K562 treated with DMSO at 1 percent for 48 hours (cell line): ENCODE data around the gene FST. TPM values are rescaled to one million over a fixed set of nuclear protein-coding genes. Genes with fewer than 3 reads are reported as not detected.

Source experiments
- total RNA-seq: library from RNA; unstranded; fragments of 300-600 nt; gene quantifications from 2 replicates; pipeline ENCODE4 v1.2.3, GENCODE V29; 2022; ENCODE audit warnings: low replicate concordance; ENCODE audit errors: extremely low read depth

Gene FST, protein sequence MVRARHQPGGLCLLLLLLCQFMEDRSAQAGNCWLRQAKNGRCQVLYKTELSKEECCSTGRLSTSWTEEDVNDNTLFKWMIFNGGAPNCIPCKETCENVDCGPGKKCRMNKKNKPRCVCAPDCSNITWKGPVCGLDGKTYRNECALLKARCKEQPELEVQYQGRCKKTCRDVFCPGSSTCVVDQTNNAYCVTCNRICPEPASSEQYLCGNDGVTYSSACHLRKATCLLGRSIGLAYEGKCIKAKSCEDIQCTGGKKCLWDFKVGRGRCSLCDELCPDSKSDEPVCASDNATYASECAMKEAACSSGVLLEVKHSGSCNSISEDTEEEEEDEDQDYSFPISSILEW
- not detected in 2 replicates for total RNA-seq

DNA sequence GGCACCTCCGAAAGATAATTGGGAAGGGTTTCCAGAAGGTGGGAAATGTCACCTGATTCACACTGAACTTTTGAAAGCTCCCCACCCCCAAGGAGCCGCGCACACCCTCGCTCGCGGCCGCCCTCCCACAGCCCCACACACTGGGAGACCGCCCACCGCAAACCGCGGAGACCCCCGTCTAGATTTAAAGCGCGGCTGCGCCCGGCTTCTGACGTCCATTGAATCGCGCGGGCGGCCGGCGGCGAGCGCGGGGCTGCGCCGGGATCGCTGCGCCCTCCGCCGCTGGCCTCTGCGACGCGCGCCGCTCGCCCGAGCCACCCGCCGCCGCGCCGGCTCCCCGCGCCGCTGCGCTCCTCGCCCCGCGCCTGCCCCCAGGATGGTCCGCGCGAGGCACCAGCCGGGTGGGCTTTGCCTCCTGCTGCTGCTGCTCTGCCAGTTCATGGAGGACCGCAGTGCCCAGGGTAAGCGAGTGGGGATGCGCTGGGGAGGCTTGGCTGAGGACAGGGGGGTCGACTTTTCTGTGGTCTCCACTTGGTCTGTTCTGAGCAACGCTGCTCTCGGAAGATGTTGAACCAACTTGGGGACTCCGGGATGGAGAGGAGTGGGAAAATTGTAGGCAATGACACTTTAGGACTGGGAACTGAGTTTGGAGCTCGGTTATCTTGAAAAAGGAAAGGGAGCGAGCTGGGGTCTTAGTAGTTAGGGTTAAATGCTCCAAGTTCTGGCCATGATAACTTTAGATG, at the start of gene FST:
FST (plus strand) TSS at position 214 of the 743 bp plus-strand sequence; CDS start at position 377, 163 bp downstream.

Other genes starting within 250 kb of the FST start
- not detected in 2 replicates for gene NDUFS4, start 80.0 kb downstream of the FST start, total RNA-seq